Left ventricle myocardium inferior (tissue), 1 donor: ENCODE results near the gene PRR5L. TPM values are rescaled to one million over a fixed set of nuclear protein-coding genes. Genes with fewer than 3 reads are reported as not detected.

Source experiments
- DNase-seq: peaks from one replicate; pipeline ENCODE4 v3.0.0-alpha.2; 2020
- H3K27ac ChIP-seq: fragments of 200-600 bp; replicated peaks from 2 replicates; pipeline ENCODE4 v1.8.0; 2021
- H3K27me3 ChIP-seq: fragments of 200-600 bp; 2 replicates; pipeline ENCODE4 v1.8.0; 2021; ENCODE audit warnings: low read depth
- H3K36me3 ChIP-seq: fragments of 200-600 bp; 2 replicates; pipeline ENCODE4 v1.8.0; 2021
- H3K4me1 ChIP-seq: fragments of 200-600 bp; 2 replicates; pipeline ENCODE4 v1.8.0; 2021
- H3K4me3 ChIP-seq: fragments of 200-600 bp; 2 replicates; pipeline ENCODE4 v1.8.0; 2021; ENCODE audit warnings: mild to moderate bottlenecking, moderate library complexity
- H3K9me3 ChIP-seq: fragments of 200-600 bp; replicated peaks from 2 replicates; pipeline ENCODE4 v1.8.0; 2021
- CTCF ChIP-seq: fragments of 200-600 bp; IDR thresholded peaks from 2 replicates; pipeline ENCODE4 v1.8.0; 2021; ENCODE audit warnings: antibody characterized with exemption, mild to moderate bottlenecking, borderline replicate concordance
- intact Hi-C: fragments of 100-400 bp; cut with micrococcal nuclease; formaldehyde crosslinking; loops from one replicate; pipeline ENCODE4 v1.11.0; 2022
- total RNA-seq: library from RNA; stranded (reverse); fragmentation: NEBNext Ultra II Directional; extraction: Animal tissue kit (Norgen Biotek cat#: 25700); gene quantifications from one replicate; pipeline ENCODE4 v1.2.1, GENCODE V29; 2021
- donor health status: DM: no; HTN: yes; CAD: no; lungs with severe emphysema.

Gene PRR5L
- total RNA-seq, 1 donor from 2014 or later = 1.3 TPM

GRCh38 chr11:36371590-36371989 lies 75.5 kb downstream of the PRR5L start:
- H3K27me3 ChIP-seq = peaks cover 62% of the 10 kb centered on the region
- peaks cover 8% of the 10 kb centered on the region for H3K4me1 ChIP-seq
- no peak overlapping the region for H3K27ac ChIP-seq
- H3K36me3 ChIP-seq = no peaks in the 10 kb centered on the region
- intact Hi-C loops = no loop called here
- no peak for DNase-seq
- no peak for TF ChIP-seq CTCF
- no peak overlapping the region for H3K4me3 ChIP-seq
- H3K9me3 ChIP-seq = no peaks in the 10 kb centered on the region

- DNase-seq = no peak
- Histone ChIP-seq H3K9me3 (no peaks in the 10 kb centered on the region), H3K27ac (no peak overlapping the region), H3K36me3 (no peaks in the 10 kb centered on the region), H3K27me3 (peaks cover 66% of the 10 kb centered on the region), H3K4me1 (peaks cover 14% of the 10 kb centered on the region), H3K4me3 (no peak overlapping the region)
- no peak for TF ChIP-seq CTCF
- intact Hi-C loops = no loop called here
These were observed 76.1 kb downstream of the PRR5L start for GRCh38 chr11:36372101-36372771.

- intact Hi-C loops = no loop called here
- DNase-seq = no peak
These were observed 77.2 kb downstream of the PRR5L start for GRCh38 chr11:36373016-36374010.

GRCh38 chr11:36374726-36375125 lies 78.6 kb downstream of the PRR5L start:
- Histone ChIP-seq H3K27me3 (peaks cover 86% of the 10 kb centered on the region), H3K4me3 (no peak overlapping the region), H3K9me3 (no peaks in the 10 kb centered on the region), H3K4me1 (peaks cover 26% of the 10 kb centered on the region), H3K27ac (no peak overlapping the region), H3K36me3 (no peaks in the 10 kb centered on the region)
- TF ChIP-seq CTCF = no peak
- intact Hi-C loops = no loop called here
- no peak for DNase-seq

More at GRCh38 chr11:36373016-36374010, 77.2 kb downstream of the PRR5L start:
- no peaks in the 10 kb centered on the region for H3K36me3 ChIP-seq
- no peak overlapping the region for H3K27ac ChIP-seq
- no peak for TF ChIP-seq CTCF
- no peaks in the 10 kb centered on the region for H3K9me3 ChIP-seq
- peaks cover 77% of the 10 kb centered on the region for H3K27me3 ChIP-seq
- H3K4me1 ChIP-seq = peaks cover 25% of the 10 kb centered on the region
- no peak overlapping the region for H3K4me3 ChIP-seq

- Histone ChIP-seq H3K4me1 (peaks cover 26% of the 10 kb centered on the region), H3K36me3 (no peaks in the 10 kb centered on the region), H3K27ac (peak overlapping the region; percentile 12), H3K27me3 (peaks cover 86% of the 10 kb centered on the region), H3K4me3 (peak overlapping the region; percentile 70), H3K9me3 (no peaks in the 10 kb centered on the region)
- DNase-seq = no peak
- intact Hi-C loops = no loop called here
- no peak for TF ChIP-seq CTCF
These were observed 79.4 kb downstream of the PRR5L start for GRCh38 chr11:36375353-36376008.
